Brain microvascular endothelial cell (primary cell): ENCODE results near the gene SMARCD3.

Source experiments
- DNase-seq: peaks from one replicate; pipeline ENCODE4 v3.0.0-alpha.2; 2020
- H3K27ac ChIP-seq: fragments of 250-450 bp; sonication (Bioruptor Pico); 2 replicates; pipeline ENCODE4 v1.5.1; 2020; ENCODE audit warnings: mild to moderate bottlenecking, moderate library complexity
- H3K27me3 ChIP-seq: fragments of 250-450 bp; sonication (Bioruptor Pico); replicated peaks from 2 replicates; pipeline ENCODE4 v1.5.1; 2020; ENCODE audit warnings: mild to moderate bottlenecking
- H3K36me3 ChIP-seq: fragments of 250-450 bp; sonication (Bioruptor Pico); replicated peaks from 2 replicates; pipeline ENCODE4 v1.5.1; 2020; ENCODE audit warnings: mild to moderate bottlenecking
- H3K4me3 ChIP-seq: 2 replicates; pipeline ENCODE4 v1.5.1; 2011; ENCODE audit warnings: low read depth, mild to moderate bottlenecking, control low read depth, low read length, moderate library complexity
- in situ Hi-C: cut with HindIII; loops from 2 replicates; pipeline ENCODE4 v1.10.0; 2017; ENCODE audit warnings: low sequenced_read_pairs, low pct_ligation_motif_present
- TF ChIP-seq, protein P1 (sequence below): IDR thresholded peaks from 2 replicates; pipeline ENCODE4 v1.5.1; 2011; ENCODE audit warnings: low read depth, mild to moderate bottlenecking, moderate library complexity, low read length, control low read depth, inconsistent platforms; ENCODE audit errors: missing control alignments

SMARCD3 gene

DNA sequence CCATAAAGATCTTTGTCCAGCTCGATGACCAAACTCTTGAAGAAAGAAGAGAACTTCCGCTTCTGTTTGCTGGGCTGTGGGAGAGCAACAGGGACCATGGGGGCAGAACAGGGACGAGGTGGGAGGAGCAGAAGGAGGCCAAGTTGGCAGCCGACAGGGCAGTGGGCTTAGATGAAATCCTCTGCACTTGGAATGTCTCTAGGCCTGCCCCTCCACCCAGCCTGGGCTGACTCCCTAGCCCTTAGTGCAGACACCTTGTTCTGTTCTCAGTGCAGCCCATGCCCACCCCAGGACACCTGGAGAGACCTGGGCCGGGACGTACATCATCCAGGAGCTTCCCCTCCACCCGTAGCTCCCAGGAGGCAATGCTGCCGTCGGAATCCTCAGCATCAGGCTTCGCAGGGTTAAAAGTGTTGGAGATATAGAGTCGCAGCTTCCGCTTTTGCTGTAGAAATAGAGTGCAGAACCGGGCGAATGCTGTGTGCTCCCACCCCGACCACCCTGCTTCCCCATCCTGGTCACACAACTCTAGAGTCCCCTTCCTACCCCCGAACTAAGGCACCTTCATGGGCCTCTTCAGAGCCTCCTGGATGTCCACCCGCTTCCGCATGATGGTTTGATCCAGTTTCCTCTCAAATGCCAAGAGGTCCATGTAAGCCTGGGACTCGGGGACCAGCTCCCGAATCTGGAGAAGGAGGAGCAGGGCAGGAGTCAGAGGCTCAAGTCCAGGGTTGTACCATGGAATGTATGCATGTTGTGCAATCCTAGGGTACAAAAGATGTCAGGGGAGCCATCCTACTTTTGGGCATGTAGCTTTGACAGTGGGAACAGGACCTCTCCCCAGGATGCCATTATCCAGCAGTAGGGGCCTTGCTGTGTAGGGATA, 6.1 kb downstream of the SMARCD3 start:
- H3K27me3 ChIP-seq = no peaks in the 10 kb centered on the region

GRCh38 chr7:151241755-151242096, 6.8 kb downstream of the SMARCD3 start:
- Histone ChIP-seq H3K27ac (no peak overlapping the region), H3K27me3 (no peaks in the 10 kb centered on the region), H3K36me3 (peaks cover 52% of the 10 kb centered on the region), H3K4me3 (no peak overlapping the region)
- in situ Hi-C loops = no loop called here
- TF ChIP-seq, protein P1, sequence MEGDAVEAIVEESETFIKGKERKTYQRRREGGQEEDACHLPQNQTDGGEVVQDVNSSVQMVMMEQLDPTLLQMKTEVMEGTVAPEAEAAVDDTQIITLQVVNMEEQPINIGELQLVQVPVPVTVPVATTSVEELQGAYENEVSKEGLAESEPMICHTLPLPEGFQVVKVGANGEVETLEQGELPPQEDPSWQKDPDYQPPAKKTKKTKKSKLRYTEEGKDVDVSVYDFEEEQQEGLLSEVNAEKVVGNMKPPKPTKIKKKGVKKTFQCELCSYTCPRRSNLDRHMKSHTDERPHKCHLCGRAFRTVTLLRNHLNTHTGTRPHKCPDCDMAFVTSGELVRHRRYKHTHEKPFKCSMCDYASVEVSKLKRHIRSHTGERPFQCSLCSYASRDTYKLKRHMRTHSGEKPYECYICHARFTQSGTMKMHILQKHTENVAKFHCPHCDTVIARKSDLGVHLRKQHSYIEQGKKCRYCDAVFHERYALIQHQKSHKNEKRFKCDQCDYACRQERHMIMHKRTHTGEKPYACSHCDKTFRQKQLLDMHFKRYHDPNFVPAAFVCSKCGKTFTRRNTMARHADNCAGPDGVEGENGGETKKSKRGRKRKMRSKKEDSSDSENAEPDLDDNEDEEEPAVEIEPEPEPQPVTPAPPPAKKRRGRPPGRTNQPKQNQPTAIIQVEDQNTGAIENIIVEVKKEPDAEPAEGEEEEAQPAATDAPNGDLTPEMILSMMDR = no peak
- DNase-seq = no peak

More for the DNA sequence above, 6.1 kb downstream of the SMARCD3 start:
- in situ Hi-C loops = no loop called here
- Histone ChIP-seq H3K36me3 (peaks cover 45% of the 10 kb centered on the region), H3K27ac (no peak overlapping the region), H3K4me3 (no peak overlapping the region)
- DNase-seq = no peak
- TF ChIP-seq, protein P1 = no peak

DNA sequence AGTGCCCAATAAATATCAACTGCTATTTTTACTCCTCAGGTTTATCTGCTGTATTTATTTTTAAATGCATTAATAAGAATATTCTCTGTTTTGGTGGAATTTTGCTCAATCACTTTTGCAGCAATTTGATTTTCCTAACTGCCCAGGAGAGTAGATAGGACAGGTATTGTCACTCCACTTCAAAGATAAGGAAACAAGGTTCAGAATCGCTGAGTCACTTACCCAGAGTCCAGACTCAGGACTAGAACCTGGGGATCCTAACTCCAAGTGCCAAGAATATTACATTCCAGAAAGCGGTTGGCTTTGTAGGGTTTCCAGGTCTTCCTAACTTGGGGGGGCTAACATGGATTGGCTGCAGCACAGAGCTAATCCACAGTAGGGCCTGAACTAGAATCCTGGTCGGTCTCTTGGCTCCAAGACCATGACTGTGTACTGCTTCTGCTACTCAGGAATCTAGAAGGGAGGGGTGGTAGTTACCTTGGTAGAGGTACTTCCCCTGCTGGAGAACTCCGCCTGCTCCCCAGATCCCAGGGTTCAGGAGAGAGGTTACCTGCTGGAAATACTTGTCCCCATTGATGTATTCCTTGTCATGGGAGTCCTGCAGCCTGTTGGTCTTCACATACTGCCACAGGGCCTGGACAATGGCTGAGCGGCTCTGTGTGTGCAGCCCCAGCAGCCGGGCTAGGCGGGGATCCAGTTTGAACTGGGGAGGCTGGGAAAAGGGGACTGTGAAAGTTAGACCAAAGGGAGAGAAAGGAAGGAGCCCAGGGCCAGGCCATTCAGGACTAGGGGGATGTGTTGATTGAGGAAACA, 7.3 kb downstream of the SMARCD3 start:
- peaks cover 58% of the 10 kb centered on the region for H3K36me3 ChIP-seq
- no peak overlapping the region for H3K4me3 ChIP-seq
- no peaks in the 10 kb centered on the region for H3K27me3 ChIP-seq
- no peak overlapping the region for H3K27ac ChIP-seq
- DNase-seq = no peak
- TF ChIP-seq, protein P1 = no peak
- in situ Hi-C loops = no loop called here

- H3K27ac ChIP-seq = no peak overlapping the region
- no peak for DNase-seq
- TF ChIP-seq, protein P1 = no peak
- H3K4me3 ChIP-seq = no peak overlapping the region
- no peaks in the 10 kb centered on the region for H3K27me3 ChIP-seq
- peaks cover 64% of the 10 kb centered on the region for H3K36me3 ChIP-seq
- in situ Hi-C loops = no loop called here
Observed at GRCh38 chr7:151240536-151240935, 8.0 kb downstream of the SMARCD3 start.

- Histone ChIP-seq H3K36me3 (peaks cover 70% of the 10 kb centered on the region), H3K4me3 (no peak overlapping the region), H3K27me3 (no peaks in the 10 kb centered on the region), H3K27ac (no peak overlapping the region)
- in situ Hi-C loops = no loop called here
- DNase-seq = no peak
- TF ChIP-seq, protein P1 = no peak
Observed at GRCh38 chr7:151239837-151240459, 8.5 kb downstream of the SMARCD3 start.
